Hepatocyte (in vitro differentiated cells): ENCODE measurements around the gene ATRAID. TPM values are rescaled to one million over a fixed set of nuclear protein-coding genes. Genes with fewer than 3 reads are reported as not detected.

Experiments used
- DNase-seq: peaks from one replicate; pipeline ENCODE4 v3.0.0-alpha.2; 2016; ENCODE audit warnings: low spot score
- H2AFZ ChIP-seq: fragments of 200-600 bp; sonication (generic); 2 replicates; pipeline ENCODE4 v1.6.0; 2016; ENCODE audit warnings: antibody characterized with exemption, mild to moderate bottlenecking
- H3K27ac ChIP-seq: fragments of 200-600 bp; sonication (generic); 2 replicates; pipeline ENCODE4 v1.5.1; 2016; ENCODE audit warnings: mild to moderate bottlenecking
- H3K27me3 ChIP-seq: fragments of 200-600 bp; sonication (generic); 2 replicates; pipeline ENCODE4 v1.6.1; 2016
- H3K36me3 ChIP-seq: fragments of 200-600 bp; sonication (generic); replicated peaks from 2 replicates; pipeline ENCODE4 v1.5.1; 2016; ENCODE audit warnings: low read depth; ENCODE audit not compliant: insufficient read depth
- H3K4me1 ChIP-seq: fragments of 200-600 bp; sonication (generic); 2 replicates; pipeline ENCODE4 v1.5.1; 2016; ENCODE audit warnings: mild to moderate bottlenecking, moderate library complexity; ENCODE audit not compliant: insufficient read depth
- H3K4me2 ChIP-seq: fragments of 200-600 bp; sonication (generic); 2 replicates; pipeline ENCODE4 v1.6.0; 2016
- H3K4me3 ChIP-seq: fragments of 200-600 bp; sonication (generic); 2 replicates; pipeline ENCODE4 v1.5.1; 2016; ENCODE audit warnings: mild to moderate bottlenecking
- H3K79me2 ChIP-seq: fragments of 200-600 bp; sonication (generic); 2 replicates; pipeline ENCODE4 v1.6.0; 2017; ENCODE audit warnings: mild to moderate bottlenecking
- H3K9me2 ChIP-seq: fragments of 200-600 bp; sonication (generic); replicated peaks from 2 replicates; pipeline ENCODE4 v1.6.0; 2017; ENCODE audit warnings: mild to moderate bottlenecking; ENCODE audit not compliant: insufficient read depth
- H3K9me3 ChIP-seq: fragments of 200-600 bp; sonication (generic); 2 replicates; pipeline ENCODE4 v1.5.1; 2016; ENCODE audit warnings: low read depth, mild to moderate bottlenecking
- H4K20me1 ChIP-seq: fragments of 200-600 bp; sonication (generic); 2 replicates; pipeline ENCODE4 v1.6.0; 2016; ENCODE audit warnings: mild to moderate bottlenecking; ENCODE audit not compliant: insufficient read depth, poor library complexity, severe bottlenecking
- CTCF ChIP-seq: fragments of 200-600 bp; sonication (generic); IDR thresholded peaks from 2 replicates; pipeline ENCODE4 v1.5.1; 2016; ENCODE audit warnings: antibody characterized with exemption, mild to moderate bottlenecking; ENCODE audit not compliant: poor library complexity
- EZH2 ChIP-seq: fragments of 200-600 bp; sonication (generic); IDR thresholded peaks from 2 replicates; pipeline ENCODE4 v1.6.1; 2016; ENCODE audit warnings: antibody characterized with exemption, mild to moderate bottlenecking, borderline replicate concordance
- EZH2phosphoT487 ChIP-seq: fragments of 200-600 bp; sonication (generic); IDR thresholded peaks from one replicate; pipeline ENCODE4 v1.6.1; 2018; ENCODE audit warnings: antibody characterized with exemption, mild to moderate bottlenecking, low read depth, moderate library complexity; ENCODE audit not compliant: unreplicated experiment, severe bottlenecking
- WGBS: methylation state at CpG from one replicate; pipeline ENCODE4 v1.1.6; 2016; ENCODE audit warnings: low lambda C conversion rate; ENCODE audit errors: missing lambda C conversion rate; 5-methylcytosine and 5-hydroxymethylcytosine counted together
- polyA plus RNA-seq: library from polyadenylated mRNA; unstranded; fragments of >200 nt; fragmentation: Nextera tagmentation; extraction: Ambion mirVana; gene quantifications from 2 replicates; pipeline ENCODE4 v1.2.1, GENCODE V29; 2016
- total RNA-seq: library from RNA; depleted of rRNA; stranded (reverse); fragments of >200 nt; gene quantifications from 2 replicates; pipeline ENCODE4 v1.2.3, GENCODE V29; 2014

ATRAID gene
- total and polyA plus RNA-seq, 2 experiments from 2014 or later: 173 to 259 TPM

- H3K4me3 ChIP-seq: no peak overlapping the region
- H3K27ac ChIP-seq: no peak overlapping the region
- no peaks in the 10 kb centered on the region for H3K9me2 ChIP-seq
- H3K4me1 ChIP-seq: no peaks in the 10 kb centered on the region
- H3K36me3 ChIP-seq: no peaks in the 10 kb centered on the region
- H3K79me2 ChIP-seq: no peaks in the 10 kb centered on the region
- TF ChIP-seq EZH2 (no peak), EZH2phosphoT487 (no peak), CTCF (no peak)
- no peaks in the 10 kb centered on the region for H3K9me3 ChIP-seq
- H3K27me3 ChIP-seq: no peaks in the 10 kb centered on the region
- DNase-seq: no peak
- no peak overlapping the region for H3K4me2 ChIP-seq
- H2AFZ ChIP-seq: no peak overlapping the region
- WGBS: 98% methylated on average over 9 of the region's 9 CpGs
- no peaks in the 10 kb centered on the region for H4K20me1 ChIP-seq
Measured at GRCh38 chr2:27225526-27225925, 13.7 kb downstream of the ATRAID start.

DNA sequence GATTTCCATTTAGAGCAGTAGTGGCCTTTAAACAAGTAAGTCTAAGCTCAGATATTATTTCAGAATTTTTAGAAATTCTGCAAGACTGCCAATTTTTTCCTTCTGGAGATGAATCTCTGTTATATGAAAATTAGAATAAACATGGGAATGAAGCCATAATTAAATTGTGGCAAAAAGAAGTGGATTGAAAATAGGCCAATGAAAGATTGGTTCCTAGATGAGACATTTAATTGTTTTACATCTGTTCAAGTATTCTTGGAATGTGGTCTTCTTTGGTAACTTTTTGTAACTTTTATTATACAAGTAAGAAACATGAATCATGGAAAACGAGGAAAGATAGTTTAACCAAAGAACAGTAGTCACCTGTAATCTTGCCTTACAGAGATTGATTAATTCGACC lies 15.7 kb downstream of the ATRAID start:
- H3K36me3 ChIP-seq: no peaks in the 10 kb centered on the region
- TF ChIP-seq EZH2phosphoT487 (no peak), CTCF (no peak), EZH2 (no peak)
- DNase-seq: no peak
- WGBS: 82% methylated on average over 2 of the region's 2 CpGs
- no peaks in the 10 kb centered on the region for H3K9me2 ChIP-seq
- no peaks in the 10 kb centered on the region for H4K20me1 ChIP-seq
- H3K27me3 ChIP-seq: no peaks in the 10 kb centered on the region
- no peak overlapping the region for H3K4me2 ChIP-seq
- H3K4me3 ChIP-seq: no peak overlapping the region
- H3K4me1 ChIP-seq: no peaks in the 10 kb centered on the region
- no peak overlapping the region for H2AFZ ChIP-seq
- H3K27ac ChIP-seq: no peak overlapping the region
- H3K9me3 ChIP-seq: no peaks in the 10 kb centered on the region
- H3K79me2 ChIP-seq: no peaks in the 10 kb centered on the region

- Histone ChIP-seq H2AFZ (no peak overlapping the region), H3K27ac (no peak overlapping the region), H3K36me3 (no peaks in the 10 kb centered on the region), H3K9me3 (no peaks in the 10 kb centered on the region), H3K4me3 (no peak overlapping the region), H3K9me2 (no peaks in the 10 kb centered on the region), H3K79me2 (no peaks in the 10 kb centered on the region), H3K27me3 (no peaks in the 10 kb centered on the region), H3K4me1 (no peaks in the 10 kb centered on the region), H4K20me1 (no peaks in the 10 kb centered on the region), H3K4me2 (no peak overlapping the region)
- no peak for DNase-seq
- 98% methylated on average over 13 of the region's 13 CpGs for WGBS
- TF ChIP-seq EZH2phosphoT487 (no peak), CTCF (no peak), EZH2 (no peak)
Measured at GRCh38 chr2:27231921-27232320, 20.1 kb downstream of the ATRAID start.

DNA sequence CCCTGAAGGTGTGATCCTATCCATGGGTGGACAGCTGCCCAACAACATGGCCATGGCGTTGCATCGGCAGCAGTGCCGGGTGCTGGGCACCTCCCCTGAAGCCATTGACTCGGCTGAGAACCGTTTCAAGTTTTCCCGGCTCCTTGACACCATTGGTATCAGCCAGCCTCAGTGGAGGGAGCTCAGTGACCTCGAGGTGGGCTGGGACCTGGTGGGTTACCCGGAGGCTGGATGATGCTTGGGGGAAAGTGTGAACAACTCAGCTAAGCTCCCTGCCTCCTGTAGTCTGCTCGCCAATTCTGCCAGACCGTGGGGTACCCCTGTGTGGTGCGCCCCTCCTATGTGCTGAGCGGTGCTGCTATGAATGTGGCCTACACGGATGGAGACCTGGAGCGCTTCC lies 21.5 kb downstream of the ATRAID start:
- 95% methylated on average over 14 of the region's 14 CpGs for WGBS
- Histone ChIP-seq H2AFZ (no peak overlapping the region), H3K27ac (no peak overlapping the region), H3K27me3 (no peaks in the 10 kb centered on the region), H3K4me2 (no peak overlapping the region), H3K36me3 (no peaks in the 10 kb centered on the region), H3K4me1 (no peaks in the 10 kb centered on the region), H3K9me3 (no peaks in the 10 kb centered on the region), H3K79me2 (no peaks in the 10 kb centered on the region), H4K20me1 (no peaks in the 10 kb centered on the region), H3K9me2 (no peaks in the 10 kb centered on the region), H3K4me3 (no peak overlapping the region)
- no peak for DNase-seq
- no peak for TF ChIP-seq CTCF
- TF ChIP-seq EZH2: no peak
- TF ChIP-seq EZH2phosphoT487: no peak
